Endothelial cell of umbilical vein (primary cell): ENCODE data around the gene LDLRAD4. TPM values are rescaled to one million over a fixed set of nuclear protein-coding genes. Genes with fewer than 3 reads are reported as not detected.

Source experiments
- BruUV-seq: library from RNA; stranded (reverse); fragments of 400-500 nt; replicated peaks from 2 replicates; lab custom pipeline; 2021; lab: Mats Ljungman, UMichigan
- CTCF ChIA-PET: fragments of 300-600, 350-600 bp; sonication (Branson Sonifier 250); formaldehyde crosslinking; loops from one replicate; lab custom pipeline; 2021; ENCODE audit warnings: antibody characterized with exemption, inconsistent platforms; lab: Charles Lee
- POLR2A ChIA-PET: fragments of 300-600, 350-600 bp; sonication (Branson Sonifier 250); formaldehyde crosslinking; loops from one replicate; lab custom pipeline; 2021; ENCODE audit warnings: antibody characterized with exemption, inconsistent platforms; lab: Charles Lee
- DNase-seq: peaks from one replicate; pipeline ENCODE4 v3.0.0-alpha.2; 2011; ENCODE audit warnings: low read depth, low spot score
- FAIRE-seq: peaks from 2 replicates; lab custom pipeline; 2011; peaks lifted over from hg19 to GRCh38; lab: Jason Lieb, UNC
- H2AFZ ChIP-seq: 2 replicates; pipeline ENCODE4 v1.6.0; 2012; ENCODE audit warnings: low read depth, low read length, control low read depth, inconsistent platforms
- H3K27ac ChIP-seq: 2 replicates; pipeline ENCODE4 v1.5.1; 2011; ENCODE audit warnings: low read depth, mild to moderate bottlenecking, control low read depth, low read length, moderate library complexity; ENCODE audit not compliant: insufficient read depth
- H3K27me3 ChIP-seq, 2 experiments: 2 replicates each; pipeline versions ENCODE4 v1.6.0 to v1.6.1; 2011; ENCODE audit warnings: low read length in 2 of 2, mixed read lengths in 1 of 2; ENCODE audit not compliant: control insufficient read depth in 2 of 2, insufficient read depth in 2 of 2
- H3K36me3 ChIP-seq, 2 experiments: 2 replicates in 1 of 2; 3 replicates in 1 of 2; pipeline ENCODE4 v1.5.1; 2011; ENCODE audit warnings: low read length in 2 of 2, mild to moderate bottlenecking in 1 of 2, moderate library complexity in 1 of 2; ENCODE audit not compliant: control insufficient read depth in 2 of 2, insufficient read depth in 2 of 2; ENCODE audit errors: extremely low read depth in 1 of 2
- H3K4me1 ChIP-seq: 3 replicates; pipeline ENCODE4 v1.5.1; 2011; ENCODE audit warnings: mild to moderate bottlenecking, low read length; ENCODE audit not compliant: control insufficient read depth, insufficient read depth; ENCODE audit errors: extremely low read depth
- H3K4me2 ChIP-seq: 2 replicates; pipeline ENCODE4 v1.6.1; 2011; ENCODE audit warnings: low read length, control low read depth, mixed read lengths; ENCODE audit not compliant: insufficient read depth
- H3K4me3 ChIP-seq, 3 experiments: fragments of 200-600 bp in 1 of 3; sonication (generic), shearing (Covaris generic) in 1 of 3; replicated peaks in 1 of 3; 2 replicates each; pipeline ENCODE4 v1.5.1; 2011 to 2016; ENCODE audit warnings: control low read depth in 3 of 3, low read length in 3 of 3, mild to moderate bottlenecking in 2 of 3, inconsistent platforms in 1 of 3, low read depth in 1 of 3, moderate library complexity in 1 of 3; ENCODE audit not compliant: insufficient read depth in 1 of 3
- H3K79me2 ChIP-seq: 2 replicates; pipeline ENCODE4 v1.6.0; 2012; ENCODE audit warnings: low read length, inconsistent platforms; ENCODE audit not compliant: control insufficient read depth, insufficient read depth
- H3K9ac ChIP-seq: replicated peaks from 2 replicates; pipeline ENCODE3; 2011; ENCODE audit warnings: low read length, control low read depth; ENCODE audit not compliant: insufficient read depth; ENCODE audit errors: extremely low read depth
- H3K9me1 ChIP-seq: replicated peaks from 3 replicates; pipeline ENCODE4 v1.6.0; 2011; ENCODE audit warnings: mild to moderate bottlenecking, low read length; ENCODE audit not compliant: control insufficient read depth, insufficient read depth; ENCODE audit errors: extremely low read depth
- H3K9me3 ChIP-seq: replicated peaks from 2 replicates; pipeline ENCODE4 v1.5.1; 2012; ENCODE audit warnings: low read length, inconsistent platforms; ENCODE audit not compliant: control insufficient read depth, insufficient read depth
- H4K20me1 ChIP-seq: replicated peaks from 2 replicates; pipeline ENCODE3; 2011; ENCODE audit warnings: mild to moderate bottlenecking, low read length; ENCODE audit not compliant: control insufficient read depth, insufficient read depth; ENCODE audit errors: extremely low read depth
- EZH2 ChIP-seq: IDR thresholded peaks from 2 replicates; pipeline ENCODE4 v1.6.1; 2012; ENCODE audit warnings: borderline replicate concordance, low read depth, mild to moderate bottlenecking, moderate library complexity, low read length, inconsistent platforms; ENCODE audit not compliant: severe bottlenecking
- FOS ChIP-seq: IDR thresholded peaks from 2 replicates; pipeline ENCODE4 v1.6.1; 2011; ENCODE audit warnings: mild to moderate bottlenecking, low read length, moderate library complexity, borderline replicate concordance; ENCODE audit not compliant: insufficient read depth
- GATA2 ChIP-seq: IDR thresholded peaks from 2 replicates; pipeline ENCODE4 v1.7.0; 2011; ENCODE audit warnings: low read depth, mild to moderate bottlenecking, moderate library complexity, mixed read lengths, low read length; ENCODE audit not compliant: insufficient read length, insufficient read depth
- JUN ChIP-seq: IDR thresholded peaks from 2 replicates; pipeline ENCODE4 v1.6.1; 2011; ENCODE audit warnings: borderline replicate concordance, low read depth; ENCODE audit not compliant: insufficient read length, insufficient read depth
- MAX ChIP-seq: IDR thresholded peaks from 2 replicates; pipeline ENCODE4 v1.6.1; 2011; ENCODE audit not compliant: insufficient read depth, insufficient read length
- MYC ChIP-seq: IDR thresholded peaks from one replicate; pipeline ENCODE4 v1.6.1; 2011; ENCODE audit warnings: mild to moderate bottlenecking, low read depth, low read length
- POLR2A ChIP-seq: IDR thresholded peaks from 2 replicates; pipeline ENCODE4 v1.6.1; 2012; ENCODE audit warnings: low read depth, mild to moderate bottlenecking, control low read depth, low read length
- POLR2AphosphoS5 ChIP-seq: IDR thresholded peaks from 2 replicates; pipeline ENCODE4 v1.6.1; 2012; ENCODE audit warnings: low read depth, mild to moderate bottlenecking, control low read depth, low read length, moderate library complexity; ENCODE audit not compliant: insufficient read depth
- dilution Hi-C: fragments of 300-500 bp; cut with MboI; formaldehyde crosslinking; loops from one replicate; pipeline ENCODE4 v1.15.0; 2019; ENCODE audit warnings: low sequenced_read_pairs; ENCODE audit not compliant: extremely low pct_ligation_motif_present
- intact Hi-C: fragments of 100-400 bp; cut with micrococcal nuclease; formaldehyde crosslinking; loops from one replicate; pipeline ENCODE4 v1.10.0; 2022
- polyA plus RNA-seq, 4 experiments: library from polyadenylated mRNA; depleted of rRNA in 3 of 4; stranded (reverse) in 3 of 4; unstranded in 1 of 4; fragments of >200 nt; gene quantifications; 2 replicates each; pipeline versions ENCODE4 v1.2.1 to v1.2.3, GENCODE V29; 2011 to 2012; ENCODE audit warnings: missing spikeins in 1 of 4
- total RNA-seq: library from RNA; stranded (reverse); gene quantifications from 2 replicates; pipeline ENCODE4 v1.2.3, GENCODE V29; 2021
- TF ChIP-seq, protein P1 (sequence below), 2 donors: IDR thresholded peaks; 1 replicate in 1 of 2; 2 replicates in 1 of 2; pipeline ENCODE4 v1.5.1; 2011; ENCODE audit warnings: low read length in 2 of 2, mild to moderate bottlenecking in 2 of 2, moderate library complexity in 2 of 2, control low read depth in 1 of 2, inconsistent platforms in 1 of 2, low read depth in 1 of 2; ENCODE audit not compliant: insufficient read depth in 1 of 2; ENCODE audit errors: extremely low read depth in 1 of 2

LDLRAD4 gene
- total and polyA plus RNA-seq, 2 donors (not counting 3 experiments of a cell fraction or from before 2014, with no cell fraction given), result 5.2 to 6.5 TPM

- H3K27ac ChIP-seq, result no peak overlapping the region
- H3K36me3 ChIP-seq, result no peaks in the 10 kb centered on the region
- intact Hi-C loops, result no loop called here
- BruUV-seq, result no TSS peak
- no peak for FAIRE-seq
- no peak overlapping the region for H2AFZ ChIP-seq
- ChIA-PET POLR2A (no interaction called here), CTCF (interaction anchor here (0.9 to 1.6 kb wide), 5 partner anchors 9 to 361 kb away, joined by 3 to 5 read pairs (median 3); no protein-coding TSS in a partner anchor)
- H3K9me3 ChIP-seq, result no peaks in the 10 kb centered on the region
- H3K9me1 ChIP-seq, result no peaks in the 10 kb centered on the region
- no peak overlapping the region for H3K9ac ChIP-seq
- no peaks in the 10 kb centered on the region for H3K79me2 ChIP-seq
- TF ChIP-seq POLR2AphosphoS5, result no peak
- TF ChIP-seq FOS, result no peak
- no peak for TF ChIP-seq JUN
- no peak for TF ChIP-seq MAX
- TF ChIP-seq GATA2, result no peak
- TF ChIP-seq EZH2, result no peak
- TF ChIP-seq, protein P1, sequence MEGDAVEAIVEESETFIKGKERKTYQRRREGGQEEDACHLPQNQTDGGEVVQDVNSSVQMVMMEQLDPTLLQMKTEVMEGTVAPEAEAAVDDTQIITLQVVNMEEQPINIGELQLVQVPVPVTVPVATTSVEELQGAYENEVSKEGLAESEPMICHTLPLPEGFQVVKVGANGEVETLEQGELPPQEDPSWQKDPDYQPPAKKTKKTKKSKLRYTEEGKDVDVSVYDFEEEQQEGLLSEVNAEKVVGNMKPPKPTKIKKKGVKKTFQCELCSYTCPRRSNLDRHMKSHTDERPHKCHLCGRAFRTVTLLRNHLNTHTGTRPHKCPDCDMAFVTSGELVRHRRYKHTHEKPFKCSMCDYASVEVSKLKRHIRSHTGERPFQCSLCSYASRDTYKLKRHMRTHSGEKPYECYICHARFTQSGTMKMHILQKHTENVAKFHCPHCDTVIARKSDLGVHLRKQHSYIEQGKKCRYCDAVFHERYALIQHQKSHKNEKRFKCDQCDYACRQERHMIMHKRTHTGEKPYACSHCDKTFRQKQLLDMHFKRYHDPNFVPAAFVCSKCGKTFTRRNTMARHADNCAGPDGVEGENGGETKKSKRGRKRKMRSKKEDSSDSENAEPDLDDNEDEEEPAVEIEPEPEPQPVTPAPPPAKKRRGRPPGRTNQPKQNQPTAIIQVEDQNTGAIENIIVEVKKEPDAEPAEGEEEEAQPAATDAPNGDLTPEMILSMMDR (IDR thresholded peaks at IDR 0.05; ENCODE audit: extremely low read depth in 1 of 2, insufficient read depth in 1 of 2, low read depth in 1 of 2, low read length in 2 of 2), result no peak
- TF ChIP-seq POLR2A, result no peak
- TF ChIP-seq MYC, result no peak
- no peaks in the 10 kb centered on the region for H3K4me1 ChIP-seq
- H3K4me3 ChIP-seq, result no peak overlapping the region
- H3K27me3 ChIP-seq, result peaks cover 0 to 4% of the 10 kb centered on the region in 2 experiments
- H3K4me2 ChIP-seq, result no peak overlapping the region
- no peaks in the 10 kb centered on the region for H4K20me1 ChIP-seq
- dilution Hi-C loops, result no loop called here
- no peak for DNase-seq
Measured at GRCh38 chr18:13576598-13576997, 358.0 kb downstream of the LDLRAD4 start.
